HFFc6 (cell line): ENCODE measurements around the gene OVOL2. TPM values are rescaled to one million over a fixed set of nuclear protein-coding genes. Genes with fewer than 3 reads are reported as not detected.
"Not testable (repeated sequence)": the region's sequence is repeated elsewhere in the genome, so short reads cannot be mapped to it uniquely, and the experiment has no call there.

Experiments
- DNase-seq: peaks from one replicate; pipeline ENCODE4 v3.0.0-alpha.2; 2018
- H3K27ac Mint-ChIP-seq: 2 replicates; pipeline ENCODE4 v1.8.0; 2020; ENCODE audit warnings: mild to moderate bottlenecking, mixed read lengths
- H3K27me3 Mint-ChIP-seq: 2 replicates; pipeline ENCODE4 v1.8.0; 2021; ENCODE audit warnings: mild to moderate bottlenecking, moderate library complexity, mixed read lengths; ENCODE audit not compliant: insufficient read depth
- H3K36me3 Mint-ChIP-seq: 2 replicates; pipeline ENCODE4 v1.8.0; 2021; ENCODE audit warnings: low read depth, mixed read lengths
- H3K4me1 Mint-ChIP-seq: 2 replicates; pipeline ENCODE4 v1.8.0; 2020; ENCODE audit warnings: low read depth, mixed read lengths
- H3K4me3 Mint-ChIP-seq: 2 replicates; pipeline ENCODE4 v1.8.0; 2020; ENCODE audit warnings: mild to moderate bottlenecking, moderate library complexity, mixed read lengths
- H3K9me3 Mint-ChIP-seq: 2 replicates; pipeline ENCODE4 v1.8.0; 2020; ENCODE audit warnings: mild to moderate bottlenecking, mixed read lengths
- total RNA-seq, 6 experiments: library from RNA; stranded (reverse); fragmentation: NEBNext Ultra II Directional; extraction: Animal tissue kit (Norgen Biotek cat#: 25700); gene quantifications; 2 replicates in 1 of 6; 3 replicates in 5 of 6; pipeline ENCODE4 v1.2.3, GENCODE V29; 2021
- TF ChIP-seq, protein P1 (sequence below): fragments of 200-600 bp; sonication (generic); IDR thresholded peaks from 2 replicates; pipeline ENCODE4 v1.5.0; 2021; ENCODE audit warnings: antibody characterized with exemption, mild to moderate bottlenecking

OVOL2 gene
- total RNA-seq, 6 experiments from 2014 or later: not detected

DNA sequence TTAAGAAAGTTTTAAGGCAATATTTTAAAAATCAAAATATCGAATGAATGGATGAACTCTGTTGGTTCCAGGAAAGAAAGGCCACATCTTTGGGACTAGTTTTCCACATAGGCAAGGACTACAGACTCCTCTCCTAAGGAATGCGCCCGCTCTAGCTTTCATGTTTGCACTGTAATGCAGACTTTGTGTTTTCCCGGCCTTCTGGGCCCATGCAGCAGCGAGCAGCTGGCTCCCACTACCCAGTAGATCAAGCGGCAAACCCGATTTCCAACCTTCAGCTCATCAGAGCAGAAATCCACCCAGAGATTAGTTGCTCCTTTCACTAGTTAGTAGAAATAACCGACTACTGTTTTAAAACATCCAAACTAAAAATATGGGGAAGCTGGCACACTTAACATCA, 27.7 kb downstream of the OVOL2 start:
- H3K4me3 Mint-ChIP-seq: no peak overlapping the region
- no peak for DNase-seq
- H3K4me1 Mint-ChIP-seq: no peaks in the 10 kb centered on the region
- peaks cover 11% of the 10 kb centered on the region for H3K27me3 Mint-ChIP-seq
- H3K36me3 Mint-ChIP-seq: no peaks in the 10 kb centered on the region
- no peaks in the 10 kb centered on the region for H3K9me3 Mint-ChIP-seq
- H3K27ac Mint-ChIP-seq: no peak overlapping the region
- TF ChIP-seq, protein P1, sequence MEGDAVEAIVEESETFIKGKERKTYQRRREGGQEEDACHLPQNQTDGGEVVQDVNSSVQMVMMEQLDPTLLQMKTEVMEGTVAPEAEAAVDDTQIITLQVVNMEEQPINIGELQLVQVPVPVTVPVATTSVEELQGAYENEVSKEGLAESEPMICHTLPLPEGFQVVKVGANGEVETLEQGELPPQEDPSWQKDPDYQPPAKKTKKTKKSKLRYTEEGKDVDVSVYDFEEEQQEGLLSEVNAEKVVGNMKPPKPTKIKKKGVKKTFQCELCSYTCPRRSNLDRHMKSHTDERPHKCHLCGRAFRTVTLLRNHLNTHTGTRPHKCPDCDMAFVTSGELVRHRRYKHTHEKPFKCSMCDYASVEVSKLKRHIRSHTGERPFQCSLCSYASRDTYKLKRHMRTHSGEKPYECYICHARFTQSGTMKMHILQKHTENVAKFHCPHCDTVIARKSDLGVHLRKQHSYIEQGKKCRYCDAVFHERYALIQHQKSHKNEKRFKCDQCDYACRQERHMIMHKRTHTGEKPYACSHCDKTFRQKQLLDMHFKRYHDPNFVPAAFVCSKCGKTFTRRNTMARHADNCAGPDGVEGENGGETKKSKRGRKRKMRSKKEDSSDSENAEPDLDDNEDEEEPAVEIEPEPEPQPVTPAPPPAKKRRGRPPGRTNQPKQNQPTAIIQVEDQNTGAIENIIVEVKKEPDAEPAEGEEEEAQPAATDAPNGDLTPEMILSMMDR: no peak

DNA sequence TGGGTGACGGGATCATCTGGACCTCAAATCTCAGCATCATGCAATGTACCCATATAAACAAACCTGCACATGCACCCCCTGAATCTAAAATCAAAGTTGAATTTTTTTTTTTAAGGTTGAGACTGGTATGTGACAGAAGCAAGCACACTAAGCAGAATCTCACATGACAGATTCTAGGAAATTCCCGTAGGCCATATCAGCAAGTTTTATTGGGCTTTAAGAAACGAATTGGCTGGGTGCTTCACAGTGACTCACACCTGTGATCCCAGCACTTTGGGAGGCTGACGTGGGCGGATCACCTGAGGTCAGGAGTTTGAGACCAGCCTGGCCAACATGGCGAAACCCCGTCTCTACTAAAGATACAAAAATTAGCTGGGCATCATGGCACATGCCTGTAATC, 30.7 kb downstream of the OVOL2 start:
- not testable (repeated sequence) for H3K27ac Mint-ChIP-seq, H3K27me3 Mint-ChIP-seq, H3K9me3 Mint-ChIP-seq, DNase-seq, H3K4me3 Mint-ChIP-seq, H3K36me3 Mint-ChIP-seq, H3K4me1 Mint-ChIP-seq

DNA sequence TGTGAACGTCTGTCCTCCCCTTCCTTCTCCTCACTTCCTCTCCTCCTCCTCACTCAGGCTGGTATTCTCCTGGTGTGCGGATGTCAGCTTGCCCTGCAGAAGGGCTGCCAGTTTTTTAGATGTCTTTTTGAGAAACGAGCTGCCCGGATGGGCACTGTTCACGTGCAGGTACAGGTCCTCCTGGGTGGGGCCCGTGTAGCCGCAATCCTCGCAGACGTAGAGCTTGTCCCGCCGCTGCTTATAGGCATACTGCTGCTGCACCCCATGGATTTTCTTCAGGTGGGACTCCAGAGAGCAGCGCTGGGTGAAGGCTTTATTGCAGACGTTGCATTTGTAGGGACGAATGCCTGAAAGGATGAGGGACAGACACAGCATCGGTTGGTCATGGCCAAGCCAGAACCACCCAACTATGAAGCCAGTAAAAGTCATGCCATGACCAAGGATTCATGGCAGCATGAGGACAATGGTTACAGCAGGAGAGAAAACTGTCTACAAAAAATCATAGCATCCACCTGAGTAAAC, 33.0 kb downstream of the OVOL2 start:
- TF ChIP-seq, protein P1: no peak
- Mint-ChIP-seq H3K27me3 (peaks cover 4% of the 10 kb centered on the region), H3K4me3 (no peak overlapping the region), H3K4me1 (no peaks in the 10 kb centered on the region), H3K9me3 (no peaks in the 10 kb centered on the region), H3K36me3 (no peaks in the 10 kb centered on the region), H3K27ac (no peak overlapping the region)
- DNase-seq: no peak

DNA sequence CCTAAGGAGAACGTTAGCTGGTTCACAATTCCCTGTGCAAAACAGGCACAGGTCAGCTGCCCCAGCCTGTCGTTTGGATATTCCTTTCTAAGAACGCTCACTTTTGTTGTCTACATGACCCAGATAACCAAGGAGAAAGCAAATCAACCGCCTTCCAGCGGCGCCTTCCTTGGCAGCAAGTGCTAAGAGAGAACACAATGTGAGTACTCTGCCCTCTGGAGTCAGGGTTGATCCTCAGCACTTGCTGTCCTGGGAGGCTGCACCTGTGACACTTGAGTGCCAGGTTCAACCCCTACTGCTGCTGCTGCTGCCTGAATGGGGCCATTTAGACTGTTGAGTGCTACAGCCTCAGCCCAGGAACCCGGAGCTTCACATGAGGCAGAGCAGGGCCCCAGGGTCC, 36.8 kb downstream of the OVOL2 start:
- peaks cover 10% of the 10 kb centered on the region for H3K27me3 Mint-ChIP-seq
- H3K4me3 Mint-ChIP-seq: no peak overlapping the region
- H3K36me3 Mint-ChIP-seq: no peaks in the 10 kb centered on the region
- H3K9me3 Mint-ChIP-seq: no peaks in the 10 kb centered on the region
- no peaks in the 10 kb centered on the region for H3K4me1 Mint-ChIP-seq
- no peak for DNase-seq
- no peak overlapping the region for H3K27ac Mint-ChIP-seq
- TF ChIP-seq, protein P1: no peak

DNA sequence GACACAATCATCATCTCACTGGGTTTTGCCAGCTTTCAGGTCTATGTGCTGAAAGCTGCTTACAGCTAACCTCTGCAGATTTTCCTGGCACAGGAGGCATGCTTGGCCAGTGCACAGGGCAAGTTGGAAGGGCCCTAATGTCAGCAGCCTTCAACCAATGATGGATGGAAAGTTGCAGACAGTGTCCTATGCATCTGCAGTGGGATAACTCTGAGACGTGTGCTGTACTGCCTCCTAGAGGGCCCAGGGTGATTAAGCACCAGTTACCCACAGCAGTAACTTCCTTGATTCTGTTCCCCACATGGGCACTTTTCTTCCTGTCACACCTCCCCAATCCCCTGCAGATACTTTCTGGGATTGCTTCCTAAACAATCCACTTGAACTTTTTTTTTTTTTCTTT, 38.6 kb downstream of the OVOL2 start:
- TF ChIP-seq, protein P1: peak; percentile 55; the same call in 1 of the 2 replicates
- Mint-ChIP-seq H3K9me3 (no peaks in the 10 kb centered on the region), H3K36me3 (no peaks in the 10 kb centered on the region), H3K4me1 (no peaks in the 10 kb centered on the region), H3K4me3 (no peak overlapping the region), H3K27me3 (peaks cover 8% of the 10 kb centered on the region), H3K27ac (no peak overlapping the region)
- no peak for DNase-seq

DNA sequence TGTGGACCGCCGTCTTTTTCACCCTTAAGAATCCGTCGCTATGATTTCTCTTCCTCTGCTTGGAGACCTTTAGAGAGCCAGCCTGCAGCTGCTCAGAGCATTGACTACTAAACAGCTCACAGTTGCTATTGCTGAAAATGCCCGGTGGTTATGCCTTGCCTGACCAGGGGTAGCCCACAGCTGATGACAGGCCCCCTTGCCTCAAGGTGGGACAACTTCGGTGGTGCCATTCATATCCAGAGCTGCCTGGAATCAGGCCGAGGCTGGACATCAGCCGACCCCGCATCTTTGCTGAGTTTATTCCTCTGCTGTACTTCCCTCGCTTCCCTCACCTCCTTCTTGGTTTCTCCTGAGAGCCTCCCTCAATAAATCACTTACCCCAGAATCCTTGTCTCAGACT, 39.6 kb downstream of the OVOL2 start:
- Mint-ChIP-seq H3K4me1 (no peaks in the 10 kb centered on the region), H3K27ac (no peak overlapping the region), H3K4me3 (no peak overlapping the region), H3K36me3 (no peaks in the 10 kb centered on the region), H3K27me3 (peaks cover 8% of the 10 kb centered on the region), H3K9me3 (no peaks in the 10 kb centered on the region)
- TF ChIP-seq, protein P1: no peak
- DNase-seq: no peak
